Ishikawa (cell line): ENCODE measurements around the gene PALM3.
A peak's percentile ranks its signal among the peaks of the same experiment; 100 is the strongest.

Source experiments
- CEBPB ChIP-seq: IDR thresholded peaks from 2 replicates; pipeline ENCODE4 v1.6.1; 2012
- CREB1 ChIP-seq: IDR thresholded peaks from 2 replicates; pipeline ENCODE4 v1.6.1; 2012; ENCODE audit warnings: low read depth
- EGR1 ChIP-seq: IDR thresholded peaks from 2 replicates; pipeline ENCODE4 v1.6.1; 2012
- EP300 ChIP-seq: IDR thresholded peaks from 2 replicates; pipeline ENCODE4 v1.6.1; 2012; ENCODE audit warnings: borderline replicate concordance
- FOXM1 ChIP-seq: IDR thresholded peaks from 2 replicates; pipeline ENCODE4 v1.6.1; 2012; ENCODE audit warnings: low read depth, borderline replicate concordance
- MAX ChIP-seq: IDR thresholded peaks from 2 replicates; pipeline ENCODE4 v1.6.1; 2012
- NFIC ChIP-seq: IDR thresholded peaks from 2 replicates; pipeline ENCODE4 v1.6.1; 2012
- RAD21 ChIP-seq: IDR thresholded peaks from 2 replicates; pipeline ENCODE4 v1.6.1; 2012; ENCODE audit warnings: low read depth
- REST ChIP-seq: IDR thresholded peaks from 2 replicates; pipeline ENCODE4 v1.6.1; 2012; ENCODE audit warnings: low read depth, mild to moderate bottlenecking
- TAF1 ChIP-seq: IDR thresholded peaks from 2 replicates; pipeline ENCODE4 v1.6.1; 2012; ENCODE audit warnings: low read depth, mild to moderate bottlenecking
- TCF12 ChIP-seq: IDR thresholded peaks from 2 replicates; pipeline ENCODE4 v1.6.1; 2012; ENCODE audit warnings: low read depth
- TEAD4 ChIP-seq: IDR thresholded peaks from 2 replicates; pipeline ENCODE4 v1.6.1; 2012
- USF1 ChIP-seq: IDR thresholded peaks from 2 replicates; pipeline ENCODE4 v1.6.1; 2012
- YY1 ChIP-seq: IDR thresholded peaks from 2 replicates; pipeline ENCODE4 v1.6.1; 2012; ENCODE audit warnings: low read depth
- ZBTB7A ChIP-seq: IDR thresholded peaks from 2 replicates; pipeline ENCODE4 v1.6.1; 2012; ENCODE audit warnings: low read depth

Gene PALM3

GRCh38 chr19:14031719-14032480 lies 30.0 kb downstream of the PALM3 start, which contains the start of gene IL27RA:
Gene IL27RA, plus strand, starts transcription at chr19:14031762. Its CDS starts 111 bp downstream, at chr19:14031873.
- no peak for TF ChIP-seq CREB1
- peak; percentile 88 for TF ChIP-seq MAX
- TF ChIP-seq ZBTB7A: peak; percentile 95
- peak; percentile 46; the same call in 1 of the 2 replicates for TF ChIP-seq TCF12
- TF ChIP-seq EGR1: peak; percentile 7; the same call in 1 of the 2 replicates
- no peak; the same call in 1 of the 2 replicates for TF ChIP-seq TAF1
- no peak for TF ChIP-seq TEAD4
- TF ChIP-seq NFIC: 0 out of 2 replicates have a peak, but pooled peaks have one; percentile 20
- peak; percentile 46; the same call in 1 of the 2 replicates for TF ChIP-seq RAD21

GRCh38 chr19:14030997-14031718 lies 30.7 kb downstream of the PALM3 start:
- TF ChIP-seq ZBTB7A (peak; percentile 18; the same call in 1 of the 2 replicates), TCF12 (no peak)

GRCh38 chr19:14028901-14029300 lies 33.0 kb downstream of the PALM3 start:
- TF ChIP-seq TAF1 (no peak), CREB1 (no peak), EGR1 (no peak), YY1 (no peak), RAD21 (no peak), TEAD4 (no peak), NFIC (no peak), ZBTB7A (no peak), MAX (no peak), REST (no peak), USF1 (no peak), TCF12 (no peak), FOXM1 (no peak), EP300 (no peak), CEBPB (no peak)

GRCh38 chr19:14027856-14028450 lies 33.9 kb downstream of the PALM3 start, which contains the start of gene RLN3:
Gene RLN3, plus strand, starts transcription at chr19:14028148. Its CDS starts 57 bp downstream, at chr19:14028205.
- no peak for TF ChIP-seq RAD21
- TF ChIP-seq MAX: no peak
- TF ChIP-seq NFIC: no peak
- TF ChIP-seq EP300: no peak
- TF ChIP-seq TEAD4: no peak
- TF ChIP-seq CEBPB: no peak
- no peak for TF ChIP-seq EGR1
- no peak for TF ChIP-seq USF1
- no peak for TF ChIP-seq REST
- no peak for TF ChIP-seq FOXM1
- TF ChIP-seq TCF12: no peak
- no peak for TF ChIP-seq ZBTB7A
- TF ChIP-seq YY1: no peak
- no peak for TF ChIP-seq CREB1
- TF ChIP-seq TAF1: no peak
